GM12801 (cell line): ENCODE measurements around the gene PIGB.

Experiments used
- TF ChIP-seq, protein P1 (sequence below): IDR thresholded peaks from one replicate; pipeline ENCODE4 v1.5.1; 2011; ENCODE audit warnings: control low read depth; ENCODE audit not compliant: insufficient read length; ENCODE audit errors: extremely low read depth

PIGB gene

GRCh38 chr15:55353025-55353424, 34.0 kb downstream of the PIGB start:
- TF ChIP-seq, protein P1, sequence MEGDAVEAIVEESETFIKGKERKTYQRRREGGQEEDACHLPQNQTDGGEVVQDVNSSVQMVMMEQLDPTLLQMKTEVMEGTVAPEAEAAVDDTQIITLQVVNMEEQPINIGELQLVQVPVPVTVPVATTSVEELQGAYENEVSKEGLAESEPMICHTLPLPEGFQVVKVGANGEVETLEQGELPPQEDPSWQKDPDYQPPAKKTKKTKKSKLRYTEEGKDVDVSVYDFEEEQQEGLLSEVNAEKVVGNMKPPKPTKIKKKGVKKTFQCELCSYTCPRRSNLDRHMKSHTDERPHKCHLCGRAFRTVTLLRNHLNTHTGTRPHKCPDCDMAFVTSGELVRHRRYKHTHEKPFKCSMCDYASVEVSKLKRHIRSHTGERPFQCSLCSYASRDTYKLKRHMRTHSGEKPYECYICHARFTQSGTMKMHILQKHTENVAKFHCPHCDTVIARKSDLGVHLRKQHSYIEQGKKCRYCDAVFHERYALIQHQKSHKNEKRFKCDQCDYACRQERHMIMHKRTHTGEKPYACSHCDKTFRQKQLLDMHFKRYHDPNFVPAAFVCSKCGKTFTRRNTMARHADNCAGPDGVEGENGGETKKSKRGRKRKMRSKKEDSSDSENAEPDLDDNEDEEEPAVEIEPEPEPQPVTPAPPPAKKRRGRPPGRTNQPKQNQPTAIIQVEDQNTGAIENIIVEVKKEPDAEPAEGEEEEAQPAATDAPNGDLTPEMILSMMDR = no peak

GRCh38 chr15:55356985-55357585, 38.1 kb downstream of the PIGB start:
- TF ChIP-seq, protein P1 = no peak

GRCh38 chr15:55357774-55358173, 38.8 kb downstream of the PIGB start:
- TF ChIP-seq, protein P1 = no peak

- TF ChIP-seq, protein P1 = no peak
These were observed 39.4 kb downstream of the PIGB start for GRCh38 chr15:55358471-55358870.

- TF ChIP-seq, protein P1 = no peak
These were observed 41.2 kb downstream of the PIGB start for GRCh38 chr15:55360256-55360655.

- TF ChIP-seq, protein P1 = no peak
These were observed 42.0 kb downstream of the PIGB start for GRCh38 chr15:55361048-55361447.

DNA sequence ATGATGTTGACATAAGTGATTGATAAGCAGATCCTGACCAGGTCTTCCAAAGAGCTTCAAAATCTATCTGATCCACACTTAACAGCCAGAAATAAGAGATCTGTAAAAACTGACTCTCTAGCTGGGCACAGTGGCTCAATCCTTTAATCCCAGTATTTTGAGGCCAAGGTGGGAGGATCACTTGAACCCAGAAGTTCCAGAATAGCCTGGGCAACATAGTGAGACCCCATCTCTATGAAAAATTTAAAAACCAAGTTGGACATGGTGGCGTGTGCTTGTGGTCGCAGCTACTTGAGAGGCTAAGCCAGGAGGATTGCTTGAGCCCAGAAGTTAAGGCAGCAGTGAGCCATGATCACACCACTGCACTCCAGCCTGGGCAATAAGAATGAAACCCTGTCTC, 43.6 kb downstream of the PIGB start:
- TF ChIP-seq, protein P1 = no peak
